ENCODE measurements around the gene RBMX.

DNA sequence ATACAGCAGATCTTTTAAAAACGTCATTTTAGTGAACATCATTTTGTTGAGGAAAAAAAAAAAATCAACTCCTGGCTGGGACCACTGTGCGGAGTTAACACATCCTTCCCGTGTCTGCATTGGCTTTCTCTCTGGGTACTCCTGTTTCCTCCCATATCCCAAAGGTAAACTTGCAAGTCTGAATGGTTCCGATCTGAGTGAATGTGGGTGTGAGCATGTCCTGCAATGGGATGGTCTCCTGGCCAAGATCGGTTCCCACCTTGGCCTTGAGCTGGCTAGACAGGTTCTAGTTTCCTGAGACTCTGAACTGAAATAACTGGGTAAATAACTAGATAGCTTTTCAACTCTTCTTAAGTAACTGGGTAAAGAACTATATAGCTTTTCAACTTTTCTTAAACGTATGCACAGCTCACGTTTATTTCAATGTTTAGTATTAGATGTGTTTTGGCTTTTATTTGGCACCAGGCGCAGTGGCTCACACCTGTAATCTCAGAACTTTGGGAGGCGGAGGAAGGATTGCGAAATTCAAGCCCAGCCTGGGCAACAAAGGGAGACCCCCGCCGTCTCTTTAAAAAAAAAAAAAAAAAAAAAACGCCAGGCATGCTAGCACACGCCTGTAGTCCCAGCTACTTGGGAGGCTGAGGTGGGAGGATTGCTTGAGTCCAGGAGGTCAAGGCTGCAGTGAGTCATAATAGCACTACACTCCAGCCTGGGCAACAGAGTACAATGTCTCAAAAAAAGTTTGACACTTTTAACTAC is 14.0 kb downstream of the RBMX start:
- TF ChIP-seq, protein P1, sequence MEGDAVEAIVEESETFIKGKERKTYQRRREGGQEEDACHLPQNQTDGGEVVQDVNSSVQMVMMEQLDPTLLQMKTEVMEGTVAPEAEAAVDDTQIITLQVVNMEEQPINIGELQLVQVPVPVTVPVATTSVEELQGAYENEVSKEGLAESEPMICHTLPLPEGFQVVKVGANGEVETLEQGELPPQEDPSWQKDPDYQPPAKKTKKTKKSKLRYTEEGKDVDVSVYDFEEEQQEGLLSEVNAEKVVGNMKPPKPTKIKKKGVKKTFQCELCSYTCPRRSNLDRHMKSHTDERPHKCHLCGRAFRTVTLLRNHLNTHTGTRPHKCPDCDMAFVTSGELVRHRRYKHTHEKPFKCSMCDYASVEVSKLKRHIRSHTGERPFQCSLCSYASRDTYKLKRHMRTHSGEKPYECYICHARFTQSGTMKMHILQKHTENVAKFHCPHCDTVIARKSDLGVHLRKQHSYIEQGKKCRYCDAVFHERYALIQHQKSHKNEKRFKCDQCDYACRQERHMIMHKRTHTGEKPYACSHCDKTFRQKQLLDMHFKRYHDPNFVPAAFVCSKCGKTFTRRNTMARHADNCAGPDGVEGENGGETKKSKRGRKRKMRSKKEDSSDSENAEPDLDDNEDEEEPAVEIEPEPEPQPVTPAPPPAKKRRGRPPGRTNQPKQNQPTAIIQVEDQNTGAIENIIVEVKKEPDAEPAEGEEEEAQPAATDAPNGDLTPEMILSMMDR (IDR thresholded peaks at IDR 0.05): no peak
- TF ChIP-seq EP300 (IDR thresholded peaks at IDR 0.05): no peak

Measured in ovary (tissue), 3 donors.